Fibroblast of upper back skin (primary cell): ENCODE results near the gene AMOTL2.

Experiments
- DNase-seq: peaks from one replicate; pipeline ENCODE4 v3.0.0-alpha.2; 2013

The AMOTL2 gene

DNA sequence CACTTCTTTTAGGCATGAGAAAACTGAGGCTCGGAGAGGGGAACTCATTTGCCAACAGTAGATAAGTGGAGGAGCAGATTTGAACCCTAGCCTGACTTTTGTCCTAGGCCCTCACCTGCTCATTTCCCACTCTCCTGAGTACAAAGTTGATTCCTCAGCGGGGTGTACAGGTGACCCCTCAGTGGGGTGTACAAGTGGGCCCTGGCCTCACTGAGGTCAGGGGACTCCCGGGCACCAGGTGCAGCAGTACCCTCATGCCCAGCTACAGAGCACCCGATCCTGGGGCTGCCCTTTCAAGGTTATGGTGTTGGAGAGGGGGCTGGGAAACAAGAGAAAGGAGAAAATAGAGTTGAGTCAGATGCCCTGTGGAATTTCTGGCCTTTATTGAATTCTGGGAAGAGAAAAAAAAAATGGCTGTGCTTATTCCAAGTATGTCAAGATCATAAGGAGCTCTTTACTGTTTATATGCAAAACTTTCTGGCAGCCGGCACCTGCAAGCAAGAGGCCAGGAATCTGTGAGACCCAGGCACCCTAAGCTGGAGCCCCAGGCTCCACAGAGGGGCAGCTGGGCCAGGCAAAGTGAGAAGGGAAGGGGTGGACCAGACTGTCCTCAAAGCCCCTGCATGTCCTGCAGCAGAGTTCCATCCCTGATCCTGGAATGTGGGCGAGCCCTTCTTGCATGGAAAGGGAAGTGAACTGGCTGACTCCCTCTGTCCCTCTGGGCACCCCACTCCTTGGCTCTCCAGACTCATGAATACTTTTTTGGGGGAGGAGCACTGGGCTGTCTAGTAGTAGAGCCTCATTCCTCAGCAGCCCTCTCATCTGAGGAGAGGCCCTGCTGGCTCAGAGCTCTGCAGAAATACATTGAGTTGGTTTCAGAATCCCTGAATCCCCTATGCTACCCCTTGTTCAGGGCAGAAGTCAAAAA is 43.1 kb downstream of the AMOTL2 start:
- peak; percentile 90 for DNase-seq

DNA sequence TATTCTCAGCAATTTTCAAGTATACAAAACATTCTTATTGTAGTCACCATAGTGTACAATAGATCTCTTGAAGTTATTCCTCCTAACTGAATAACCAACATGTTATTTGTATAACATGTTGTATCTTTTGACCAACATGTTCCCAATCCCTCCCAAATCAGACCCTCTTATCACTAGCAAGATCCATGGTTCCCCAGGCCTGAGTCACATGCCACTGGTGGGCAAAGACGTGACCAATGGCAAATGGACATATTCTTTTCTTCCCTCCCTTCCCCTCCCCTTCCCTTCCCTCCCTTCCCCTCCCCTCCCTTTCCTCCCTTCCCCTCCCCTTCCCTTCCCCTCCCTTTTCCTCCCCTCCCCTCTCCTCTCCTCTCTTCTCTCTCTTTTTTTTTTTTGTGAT is 45.4 kb downstream of the AMOTL2 start:
- DNase-seq, result no peak

DNA sequence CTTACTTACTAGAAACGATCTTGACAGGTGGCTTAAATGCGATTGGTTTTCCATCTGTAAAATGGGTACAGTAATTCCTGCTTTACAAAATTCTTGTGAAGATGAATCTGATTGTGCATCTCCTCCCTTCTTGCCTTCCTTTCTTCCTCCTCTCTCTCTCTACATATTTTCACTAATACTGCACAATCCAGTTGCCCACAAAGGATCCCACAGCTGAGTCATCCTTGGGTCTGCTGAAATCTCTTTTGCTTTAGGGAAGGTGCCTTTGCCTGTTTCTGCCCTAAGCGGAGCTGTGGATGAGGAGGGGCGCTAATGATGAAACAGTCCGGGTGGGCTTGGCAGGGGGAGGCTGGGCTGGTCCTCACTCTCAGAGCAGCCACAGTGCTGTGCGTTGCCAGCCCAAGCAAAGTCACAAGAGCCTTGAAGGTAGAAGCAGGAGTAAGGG is 46.1 kb downstream of the AMOTL2 start:
- peak; percentile 98 for DNase-seq

DNA sequence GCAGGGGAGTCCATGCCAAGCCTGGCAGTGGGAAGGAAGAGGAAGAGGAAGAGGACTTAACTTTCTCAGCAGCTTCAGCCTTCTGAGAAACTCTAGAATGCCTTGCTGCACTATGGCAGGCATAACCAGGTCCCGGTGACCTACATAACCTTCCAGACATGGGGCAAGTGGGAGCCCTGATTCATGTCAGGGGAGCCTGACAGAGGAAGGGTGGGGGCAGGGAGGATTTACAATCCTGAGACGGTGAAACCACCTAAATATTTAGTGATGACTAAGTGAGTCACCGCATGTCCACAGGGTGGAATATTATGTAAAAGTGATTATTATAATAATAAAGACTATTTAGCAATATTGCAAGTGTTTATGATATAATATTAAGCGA is 46.7 kb downstream of the AMOTL2 start:
- peak; percentile 93 for DNase-seq

DNA sequence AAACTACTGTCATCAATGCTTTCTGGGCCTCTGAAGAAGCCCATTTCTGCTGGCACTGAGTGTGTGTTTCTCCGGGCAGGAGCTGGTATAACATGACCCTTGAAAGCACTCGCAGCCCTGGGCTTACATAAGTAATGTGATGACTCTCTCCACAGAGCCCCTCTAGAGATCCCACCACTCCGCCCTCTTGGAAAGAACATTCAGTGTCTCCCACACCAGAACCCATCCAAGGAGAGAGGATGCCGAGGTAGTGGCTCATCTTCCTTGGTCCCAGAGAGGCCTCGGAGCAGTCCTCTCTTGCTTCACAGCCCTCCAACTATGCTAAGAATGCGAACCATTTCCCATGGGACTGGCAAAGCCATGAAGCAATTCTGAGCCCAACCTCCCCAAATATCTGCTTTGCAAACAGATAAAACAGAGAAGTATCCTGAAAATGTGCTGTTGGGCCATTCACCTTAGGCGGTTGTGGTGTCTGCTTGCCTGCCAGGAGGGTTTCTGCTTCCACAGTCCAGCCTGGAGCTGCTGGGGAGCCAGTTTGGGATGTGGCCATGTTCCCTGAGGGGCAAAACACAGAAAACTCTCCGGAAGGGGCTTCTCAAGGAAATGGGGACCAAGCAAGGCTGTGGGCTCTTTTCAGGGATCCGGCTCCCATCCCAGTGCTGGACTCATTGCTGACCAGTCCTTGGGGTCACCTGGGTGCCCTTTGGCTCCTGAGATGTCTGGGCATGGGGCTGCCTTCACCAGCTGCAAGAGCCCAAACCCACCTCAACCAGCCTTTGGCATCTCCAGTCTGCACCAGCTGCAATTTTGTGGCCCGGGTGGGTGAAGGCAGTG is 47.3 kb downstream of the AMOTL2 start:
- DNase-seq, result peak; percentile 100

DNA sequence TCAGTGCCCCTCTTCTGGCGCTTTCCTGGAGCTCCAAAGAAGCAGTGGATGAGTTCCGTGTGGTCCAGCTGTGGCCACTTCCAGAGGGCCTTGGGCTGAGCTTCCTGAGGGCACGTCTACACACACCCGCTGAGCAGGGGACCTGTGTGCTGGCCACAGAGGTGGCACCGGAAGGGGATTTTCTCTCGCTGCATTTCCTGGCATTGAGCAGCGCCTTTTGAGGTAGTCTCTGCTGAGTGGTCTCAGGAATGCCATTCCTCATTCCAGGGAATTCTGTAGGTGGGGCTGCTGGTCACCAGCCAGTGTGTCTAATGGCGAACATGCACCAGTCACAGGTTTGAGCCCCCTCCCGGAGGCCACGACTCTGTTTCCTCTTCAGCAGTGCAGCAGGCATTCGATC is 48.1 kb downstream of the AMOTL2 start:
- peak; percentile 57 for DNase-seq

DNA sequence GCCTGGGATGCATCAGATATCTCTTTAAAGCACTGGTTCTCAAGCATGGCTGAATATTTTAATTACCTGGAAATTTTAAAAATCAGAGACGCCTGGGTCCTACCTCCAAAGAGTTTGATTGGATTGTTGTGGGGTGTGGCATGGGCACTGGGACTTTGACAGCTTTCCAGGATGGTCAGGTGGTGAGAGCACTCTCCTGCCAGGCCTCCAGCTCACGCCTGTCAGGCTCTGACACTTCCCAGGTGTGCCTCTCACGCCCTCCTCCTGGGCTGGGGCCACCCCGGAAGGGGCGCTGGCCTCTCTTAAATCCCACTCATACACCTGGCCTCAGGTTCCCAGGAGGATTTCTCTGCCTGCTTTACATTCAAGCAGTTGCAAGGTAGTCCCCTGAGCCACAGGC is 48.5 kb downstream of the AMOTL2 start:
- no peak for DNase-seq

DNA sequence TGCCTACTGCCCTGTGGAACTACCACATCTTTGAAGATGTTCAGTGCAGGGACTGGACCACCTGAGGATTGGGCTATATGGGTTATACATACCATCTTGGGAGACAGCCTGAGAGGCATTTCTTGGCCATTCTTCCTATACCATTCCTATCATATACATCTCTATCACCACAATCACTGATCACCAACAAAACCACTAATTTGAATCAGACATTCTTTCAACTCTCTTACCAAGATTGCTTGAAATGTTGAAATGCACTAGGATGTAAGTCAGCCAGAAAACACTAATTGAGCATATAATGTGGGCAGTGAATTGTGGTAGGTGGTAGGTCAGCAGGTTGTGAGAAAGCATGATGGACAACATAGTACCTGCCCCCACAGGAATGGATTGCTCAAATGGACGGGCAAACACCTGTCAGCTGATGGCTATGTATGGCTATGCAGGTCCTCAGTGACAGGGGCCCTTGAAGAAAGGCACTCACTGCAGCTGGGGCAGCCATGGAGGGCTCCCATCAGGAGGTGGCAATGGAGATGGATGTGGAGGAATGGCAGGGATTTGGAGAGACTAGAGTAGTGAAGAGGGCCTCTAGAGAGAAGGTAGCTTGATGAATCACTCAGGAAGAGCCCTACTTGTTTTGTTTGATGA is 49.1 kb downstream of the AMOTL2 start:
- DNase-seq, result peak; percentile 89

DNA sequence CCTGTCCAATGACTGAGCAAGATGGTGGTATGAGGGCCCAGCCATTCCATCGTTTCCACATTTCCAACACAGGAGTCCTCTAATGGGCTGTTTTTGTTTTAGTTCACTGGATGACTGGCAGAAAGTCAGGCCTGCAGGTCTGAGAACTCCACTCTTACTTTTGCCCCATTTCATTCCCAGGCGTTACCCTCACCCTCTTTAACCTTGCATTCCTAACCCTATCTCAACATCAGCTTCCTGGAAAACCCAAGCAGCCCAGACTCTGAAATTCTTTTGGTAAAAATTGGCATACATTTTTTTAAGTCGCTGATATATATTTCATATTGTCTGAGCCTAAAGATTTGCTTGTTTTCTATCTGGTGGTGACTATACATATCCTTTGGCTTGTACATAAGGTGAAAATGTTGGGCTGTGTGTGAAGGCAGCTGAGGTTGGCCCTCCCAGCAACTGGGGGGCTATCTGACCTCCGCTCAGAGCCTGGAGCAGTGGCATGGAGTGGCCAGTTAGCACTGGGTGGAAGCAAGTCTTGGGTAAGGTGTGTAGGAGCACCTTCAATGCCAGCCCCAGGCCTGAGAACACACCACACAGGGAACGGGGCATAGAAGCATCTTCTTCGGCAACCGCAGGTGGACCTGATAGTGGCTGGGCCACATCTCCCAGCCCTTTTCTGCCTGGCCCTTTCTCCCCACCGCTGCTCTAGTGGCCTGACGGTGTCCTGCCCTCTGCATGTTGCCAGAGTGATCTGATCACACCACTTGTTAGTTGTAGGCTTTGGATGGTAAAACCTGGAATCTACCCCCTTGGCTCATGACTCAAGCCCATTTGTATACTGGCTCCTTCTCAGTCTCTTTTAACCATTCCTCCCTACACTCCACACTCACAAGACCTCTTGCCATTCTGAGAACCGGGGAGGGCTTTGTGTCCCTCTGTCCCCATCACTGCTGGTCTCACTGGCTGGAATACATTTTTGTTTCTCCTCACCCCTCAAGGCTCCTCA is 50.0 kb downstream of the AMOTL2 start:
- DNase-seq, result no peak

DNA sequence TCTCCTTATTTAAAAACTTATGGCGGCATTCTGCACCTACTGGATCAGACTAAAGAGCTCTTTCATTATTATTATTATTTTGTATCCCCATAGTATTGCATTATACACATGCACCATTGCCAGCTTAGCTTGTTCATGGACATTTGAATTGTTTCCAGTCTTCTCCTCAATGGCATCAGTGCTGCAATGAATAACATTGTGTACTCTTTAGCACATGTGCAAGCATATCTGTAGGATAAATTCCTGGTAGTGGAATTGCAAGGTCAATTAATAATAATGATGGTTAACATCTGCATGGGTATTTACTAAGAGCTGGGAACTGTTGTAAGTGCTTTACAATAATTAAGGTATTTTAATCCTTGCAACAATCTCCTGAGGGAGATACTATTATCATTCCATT is 52.0 kb downstream of the AMOTL2 start:
- no peak for DNase-seq

DNA sequence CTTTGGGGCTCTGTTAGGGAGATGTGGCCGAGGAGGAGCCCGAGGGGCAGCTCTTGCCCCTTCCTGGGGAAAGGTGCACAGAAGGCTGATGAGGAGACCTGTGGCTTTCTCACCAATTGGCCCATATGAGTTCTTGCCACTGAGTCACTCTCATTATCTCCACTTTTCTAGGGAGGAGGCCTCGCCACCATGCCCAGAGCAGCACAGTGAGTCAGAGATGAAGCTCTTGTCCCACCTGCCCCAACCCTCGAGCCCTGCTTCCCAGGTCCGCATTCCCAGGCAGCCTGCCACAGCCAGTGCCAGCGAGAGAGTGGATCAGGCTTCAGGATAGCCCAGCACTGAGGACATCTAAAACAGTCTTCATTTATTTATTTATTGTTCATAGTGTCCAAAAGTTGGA is 53.5 kb downstream of the AMOTL2 start:
- DNase-seq, result no peak

DNA sequence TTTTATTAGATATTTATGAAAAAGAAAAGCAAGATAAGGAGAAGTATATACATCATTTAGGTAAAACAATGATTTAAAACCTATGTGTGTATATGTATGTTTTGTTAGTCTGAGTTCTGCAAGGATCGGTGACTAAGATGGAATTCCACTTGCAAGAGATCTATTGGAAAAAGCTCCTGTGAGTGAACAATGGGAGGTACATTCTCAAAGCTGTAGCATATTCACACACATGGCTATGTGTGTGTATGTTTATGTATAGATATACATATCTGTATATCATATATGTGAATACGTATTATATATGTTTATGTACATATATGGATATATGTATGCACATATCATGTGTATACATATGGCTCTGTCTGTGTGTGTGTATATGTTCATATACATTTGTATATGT is 54.3 kb downstream of the AMOTL2 start:
- DNase-seq, result no peak

DNA sequence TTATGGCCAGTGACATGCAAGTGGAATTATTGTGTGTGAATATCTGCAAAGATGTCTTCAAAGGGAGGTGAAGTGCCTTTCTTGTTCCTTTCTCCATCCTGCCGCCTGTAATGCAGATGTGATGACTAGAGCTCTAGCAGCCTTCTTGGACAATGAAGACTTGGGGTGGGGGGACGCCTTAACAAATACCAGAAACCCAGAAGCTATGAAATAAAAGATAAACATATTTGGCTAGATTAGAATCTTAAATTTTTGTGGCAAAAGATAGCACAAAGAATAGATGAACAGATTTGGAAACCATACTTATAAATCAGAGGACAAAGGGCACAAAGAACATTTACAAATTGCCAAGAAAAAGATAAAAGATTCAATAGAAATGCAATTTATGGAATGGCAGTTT is 56.1 kb downstream of the AMOTL2 start:
- DNase-seq, result no peak

DNA sequence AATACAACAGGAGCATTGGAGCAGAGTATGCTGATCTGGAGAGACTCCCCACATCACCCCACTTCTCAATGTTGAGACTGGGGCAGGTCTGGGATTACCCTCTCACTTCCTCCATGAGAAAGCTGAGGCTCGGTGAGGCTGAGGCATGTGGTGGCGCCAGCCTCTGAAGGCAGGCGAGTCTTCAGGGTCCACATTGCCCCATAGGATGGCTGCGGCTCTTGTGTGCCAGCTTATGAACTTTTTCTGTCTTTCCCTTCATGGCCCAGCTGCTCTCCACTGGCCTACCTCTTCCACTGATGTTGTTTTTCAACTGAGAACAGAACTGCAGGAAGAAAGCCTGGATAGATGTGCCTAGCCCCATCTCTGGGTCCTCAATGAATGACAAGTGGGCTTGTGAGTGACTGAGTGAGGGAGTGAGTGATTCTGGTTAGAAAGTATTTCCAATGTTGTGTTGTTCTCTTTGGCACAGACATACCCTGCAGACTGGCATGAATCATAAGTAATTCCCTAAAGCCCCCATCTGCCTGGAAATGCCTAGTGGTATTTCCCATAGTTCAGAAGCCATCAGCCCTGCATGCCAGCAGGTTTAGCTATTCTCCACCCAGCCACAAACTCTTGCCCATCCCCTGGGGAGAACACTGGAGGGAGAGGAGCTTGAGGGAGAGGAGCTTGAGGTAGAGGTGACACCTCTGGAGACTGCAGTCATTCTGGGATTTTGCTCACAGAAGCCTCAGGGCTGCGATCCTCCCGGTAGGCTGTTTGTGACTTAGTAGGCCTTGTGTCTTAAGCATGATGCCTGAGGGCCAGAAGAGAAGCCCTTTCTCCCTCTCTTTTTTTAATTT is 56.9 kb downstream of the AMOTL2 start:
- DNase-seq, result peak; percentile 57

DNA sequence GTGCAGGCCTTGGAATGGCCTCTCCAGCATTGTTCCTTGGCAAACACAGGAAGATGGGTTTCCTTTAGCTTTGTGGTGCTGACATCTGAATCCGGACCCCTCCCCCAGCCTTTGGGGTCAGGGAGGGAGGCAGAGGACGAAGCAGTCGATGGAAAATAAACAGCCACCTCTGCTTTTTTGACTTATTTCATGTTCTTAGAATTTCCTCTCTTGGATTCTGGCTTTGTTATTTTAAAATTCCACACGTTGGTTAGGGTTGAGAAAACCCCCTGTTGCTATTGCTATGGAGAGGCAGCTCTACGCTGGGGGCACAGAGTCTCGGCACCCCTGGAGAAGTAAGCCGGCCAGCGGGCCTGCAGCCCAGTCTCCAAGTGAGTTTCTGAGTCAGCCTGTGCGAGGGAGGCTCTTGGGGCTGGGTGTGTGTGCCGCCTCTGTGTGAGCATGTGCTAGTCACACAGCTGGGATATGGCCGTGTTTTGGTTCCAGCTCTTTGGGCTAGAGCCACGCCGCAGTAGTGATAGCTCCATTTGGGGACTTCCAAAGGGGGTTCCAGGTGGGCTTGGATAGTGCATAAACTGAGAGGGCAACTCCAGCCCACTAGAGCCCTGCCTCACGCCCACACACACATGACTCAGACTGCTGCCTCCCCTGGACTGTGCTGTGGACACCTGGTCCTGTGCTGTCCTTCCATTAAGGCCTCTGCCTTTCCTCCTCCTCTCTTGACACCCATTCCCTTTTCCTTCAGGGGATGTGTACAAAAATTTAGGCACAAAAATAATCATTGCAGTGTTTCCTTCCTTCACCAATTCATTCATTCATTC is 58.8 kb downstream of the AMOTL2 start:
- peak; percentile 88 for DNase-seq

DNA sequence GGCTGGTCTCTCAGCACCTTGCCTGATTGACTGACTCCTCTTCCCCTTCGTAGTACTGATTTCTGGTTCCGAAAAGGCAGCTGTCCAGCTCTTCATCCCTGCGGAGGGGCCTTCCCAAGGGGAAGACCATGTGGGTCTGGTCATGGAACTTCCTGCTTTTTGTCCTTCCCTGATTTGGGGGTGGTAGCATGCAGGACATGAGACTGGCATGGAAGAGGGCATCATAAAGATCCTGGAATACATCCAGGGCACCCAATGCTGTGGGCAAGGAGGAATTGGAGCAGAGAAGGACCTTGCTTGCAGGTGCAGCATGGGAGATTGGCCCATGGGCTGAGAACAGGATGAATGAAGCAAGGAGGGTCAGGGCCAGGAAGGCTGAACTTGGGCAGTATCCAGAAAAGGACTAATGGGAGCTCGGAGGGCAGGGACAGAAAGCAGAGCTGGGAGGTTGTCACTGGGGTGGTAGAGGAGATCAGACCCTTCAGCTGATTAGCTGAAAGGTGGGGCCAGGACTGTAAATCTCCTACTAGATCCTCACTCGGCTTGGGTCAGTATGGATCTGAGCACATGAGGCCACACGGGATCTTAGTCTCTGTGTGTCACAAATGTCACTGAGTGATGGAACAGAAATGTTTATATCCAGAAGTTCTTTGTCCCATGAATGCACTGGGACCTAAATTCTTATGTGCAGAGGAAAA is 59.5 kb downstream of the AMOTL2 start:
- DNase-seq, result no peak

DNA sequence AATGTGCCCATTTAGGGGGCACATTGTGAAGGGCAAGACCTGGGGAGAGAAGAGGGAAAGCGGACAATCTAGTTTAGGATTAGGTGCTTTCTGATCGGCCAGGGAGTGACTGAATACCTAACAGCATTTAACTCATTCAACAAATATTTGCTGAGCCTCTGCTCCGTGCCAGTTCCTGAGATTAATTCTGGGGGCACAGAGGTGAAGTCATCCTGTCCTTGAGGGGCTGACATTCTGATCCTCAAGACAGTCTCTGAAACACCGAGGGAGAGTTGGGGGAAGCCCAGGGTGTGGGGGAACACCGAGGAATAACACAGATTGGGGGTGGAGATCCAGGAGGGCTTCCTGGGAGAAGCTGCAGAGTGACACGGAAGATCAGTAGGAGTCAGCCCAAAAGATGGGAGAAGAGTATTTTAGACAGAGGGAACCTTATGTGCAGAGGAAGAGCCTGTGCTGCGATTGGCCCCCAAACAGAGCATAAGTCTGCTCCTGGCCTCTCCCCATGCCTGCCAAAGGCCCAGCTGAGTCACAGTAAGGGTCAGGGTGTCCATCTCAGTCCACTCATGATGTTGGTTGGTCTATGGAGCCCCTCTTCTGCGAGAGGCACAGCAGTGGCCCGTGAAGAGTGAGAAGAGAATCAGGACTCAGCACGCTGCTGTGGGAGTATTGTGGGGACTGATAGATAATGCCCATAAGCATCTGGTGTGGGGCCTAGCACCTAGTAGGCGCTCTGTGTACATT is 60.2 kb downstream of the AMOTL2 start:
- DNase-seq, result no peak

DNA sequence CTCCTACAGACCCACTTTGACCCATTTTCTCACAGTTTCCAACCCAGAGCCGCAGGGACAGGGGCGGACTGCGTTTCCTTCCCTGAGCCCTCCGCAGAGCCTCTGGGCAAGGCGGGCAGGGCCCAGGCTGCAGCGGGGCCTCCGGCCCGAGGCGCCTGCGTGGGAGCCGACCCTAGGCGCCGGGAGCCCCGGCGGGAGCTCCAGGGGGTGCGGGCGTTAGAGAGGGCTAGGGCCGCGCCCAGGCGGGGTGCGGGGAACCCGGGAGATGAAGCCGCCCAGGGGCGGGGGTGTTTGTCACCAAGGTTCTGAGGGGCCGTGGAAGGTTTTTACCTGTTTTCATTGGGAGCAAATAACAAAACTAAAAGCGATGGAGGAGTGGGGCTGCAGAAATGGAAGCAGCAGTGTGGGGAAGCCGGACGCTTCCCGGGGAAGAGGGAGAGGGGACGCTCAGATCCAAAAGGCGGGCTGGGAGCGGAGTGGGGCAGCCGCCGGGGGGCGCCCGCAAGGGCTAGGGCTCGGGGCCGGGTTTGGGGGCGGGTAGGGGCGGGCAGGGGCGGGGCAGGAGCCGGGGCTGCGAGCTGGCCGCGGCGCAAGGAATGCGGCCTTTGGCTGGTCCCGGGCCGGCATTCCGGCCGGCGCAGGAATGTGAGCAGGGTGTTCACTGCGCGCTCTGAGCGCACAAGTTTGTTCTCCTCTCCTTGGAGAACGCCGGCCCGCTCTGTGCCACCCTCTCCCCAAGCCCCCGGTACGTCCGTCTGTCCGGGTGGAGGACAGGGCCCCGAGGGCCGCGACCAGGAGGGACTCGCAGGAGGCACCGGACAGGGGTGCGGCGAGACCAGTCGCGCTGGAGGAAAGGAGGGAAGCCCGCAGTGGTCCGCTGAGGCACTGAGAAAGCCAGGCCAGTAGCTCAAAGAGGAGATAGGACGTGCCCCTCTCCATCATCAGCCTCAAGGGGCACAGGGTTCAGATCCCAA is 61.1 kb downstream of the AMOTL2 start:
- DNase-seq, result peak; percentile 80
